Rectal smooth muscle tissue (tissue), 1 donor: ENCODE data around the gene SLBP.

Experiments
- H3K27ac ChIP-seq: one replicate; pipeline ENCODE4 v1.7.0; 2013; ENCODE audit warnings: low read depth, low read length, inconsistent platforms
- H3K27me3 ChIP-seq: one replicate; pipeline ENCODE4 v1.7.0; 2013; ENCODE audit warnings: low read length; ENCODE audit not compliant: control insufficient read depth, insufficient read depth
- H3K36me3 ChIP-seq: one replicate; pipeline ENCODE4 v1.7.0; 2013; ENCODE audit warnings: low read length; ENCODE audit not compliant: control insufficient read depth, insufficient read depth
- H3K4me1 ChIP-seq: one replicate; pipeline ENCODE4 v1.7.0; 2013; ENCODE audit warnings: low read length; ENCODE audit not compliant: control insufficient read depth, insufficient read depth
- H3K4me3 ChIP-seq: one replicate; pipeline ENCODE4 v1.7.0; 2013; ENCODE audit warnings: low read length
- H3K9ac ChIP-seq: one replicate; pipeline ENCODE4 v1.7.0; 2013; ENCODE audit warnings: low read length

Gene SLBP

DNA sequence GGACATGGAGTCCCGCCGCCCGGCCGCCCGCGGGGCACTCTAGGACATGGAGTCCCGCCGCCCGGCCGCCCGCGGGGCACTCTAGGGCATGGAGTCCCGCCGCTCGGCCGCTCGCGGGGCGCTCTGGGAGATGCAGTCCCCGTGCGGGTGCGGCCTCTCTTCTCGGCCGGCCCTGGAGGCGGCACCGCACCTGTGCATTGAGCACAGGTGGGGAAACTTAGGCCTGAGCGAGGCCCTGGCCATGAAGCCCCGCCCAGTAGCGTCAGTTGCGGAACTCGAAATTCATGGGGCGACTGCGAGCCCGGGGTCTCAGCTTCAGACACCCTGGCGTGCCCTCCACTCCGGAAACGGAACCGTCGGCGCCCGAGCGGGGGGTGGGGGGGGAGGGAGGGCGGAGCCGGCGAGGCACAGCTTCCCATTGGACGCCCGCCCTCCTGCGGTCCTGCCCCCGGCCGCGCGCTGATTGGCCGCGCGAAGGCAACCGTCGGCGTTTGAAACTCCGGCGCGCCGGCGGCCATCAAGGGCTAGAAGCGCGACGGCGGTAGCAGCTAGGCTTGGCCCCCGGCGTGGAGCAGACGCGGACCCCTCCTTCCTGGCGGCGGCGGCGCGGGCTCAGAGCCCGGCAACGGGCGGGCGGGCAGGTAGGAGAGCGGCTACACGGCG is 9.0 kb upstream of the SLBP start, which contains the start of the genes TACC3 and TMEM129:
TACC3 (plus strand) TSS at position 519 of the 663 bp plus-strand sequence. CDS start 1,901 bp downstream, outside the sequence.
TMEM129 (minus strand) TSS at position 321 of the 663 bp plus-strand sequence. CDS start 486 bp downstream, outside the sequence.
- H3K36me3 ChIP-seq = peaks cover 12% of the 10 kb centered on the region
- H3K4me3 ChIP-seq = peak within 1 kb of the TSS; percentile 83
- H3K27me3 ChIP-seq = no peaks in the 10 kb centered on the region
- peaks cover 9% of the 10 kb centered on the region for H3K4me1 ChIP-seq
- peak within 1 kb of the TSS; percentile 97 for H3K9ac ChIP-seq
- peak within 1 kb of the TSS; percentile 93 for H3K27ac ChIP-seq

DNA sequence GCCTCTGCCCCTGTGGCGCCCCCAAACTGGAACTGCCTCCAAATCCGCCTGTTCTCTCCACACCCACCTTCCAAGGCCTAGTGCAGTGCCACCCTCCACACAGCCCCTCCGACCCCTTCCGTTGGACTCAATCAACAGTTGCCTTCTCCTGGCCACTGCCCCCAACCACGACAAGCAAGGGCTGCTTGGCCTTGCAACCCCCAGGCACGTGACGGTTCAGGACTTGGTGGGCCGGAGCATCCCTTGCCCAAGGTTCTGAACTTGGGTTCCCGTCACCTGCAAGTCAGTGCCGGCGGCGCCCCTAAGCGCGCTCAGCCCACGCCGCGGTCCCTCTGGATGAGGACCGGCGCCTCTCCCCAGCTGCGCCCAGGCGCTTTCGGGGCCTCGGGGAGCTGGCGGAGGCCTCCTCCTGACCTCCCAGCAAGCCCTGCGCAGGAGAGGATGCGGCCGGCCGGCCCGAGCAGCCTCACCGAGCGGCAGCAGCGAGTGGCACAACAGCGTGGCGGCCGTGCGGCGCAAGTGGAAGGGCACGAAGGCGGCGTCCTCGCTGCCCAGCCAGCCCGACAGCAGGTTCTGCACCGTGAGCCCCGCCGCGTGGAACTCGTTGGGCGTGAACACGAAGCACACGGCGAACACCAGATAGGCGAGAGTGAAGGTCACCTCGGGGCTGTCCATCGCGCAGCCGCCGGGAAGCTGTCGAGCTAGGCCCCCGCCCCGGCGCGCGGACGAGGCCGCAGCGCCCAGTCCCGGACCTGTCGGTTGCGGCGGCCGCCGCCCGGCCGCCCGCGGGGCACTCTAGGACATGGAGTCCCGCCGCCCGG is 8.3 kb upstream of the SLBP start:
- Histone ChIP-seq H3K9ac (peak overlapping the region; percentile 97), H3K36me3 (peaks cover 12% of the 10 kb centered on the region), H3K27ac (peak overlapping the region; percentile 93), H3K4me1 (peaks cover 9% of the 10 kb centered on the region), H3K27me3 (no peaks in the 10 kb centered on the region), H3K4me3 (peak overlapping the region; percentile 83)

DNA sequence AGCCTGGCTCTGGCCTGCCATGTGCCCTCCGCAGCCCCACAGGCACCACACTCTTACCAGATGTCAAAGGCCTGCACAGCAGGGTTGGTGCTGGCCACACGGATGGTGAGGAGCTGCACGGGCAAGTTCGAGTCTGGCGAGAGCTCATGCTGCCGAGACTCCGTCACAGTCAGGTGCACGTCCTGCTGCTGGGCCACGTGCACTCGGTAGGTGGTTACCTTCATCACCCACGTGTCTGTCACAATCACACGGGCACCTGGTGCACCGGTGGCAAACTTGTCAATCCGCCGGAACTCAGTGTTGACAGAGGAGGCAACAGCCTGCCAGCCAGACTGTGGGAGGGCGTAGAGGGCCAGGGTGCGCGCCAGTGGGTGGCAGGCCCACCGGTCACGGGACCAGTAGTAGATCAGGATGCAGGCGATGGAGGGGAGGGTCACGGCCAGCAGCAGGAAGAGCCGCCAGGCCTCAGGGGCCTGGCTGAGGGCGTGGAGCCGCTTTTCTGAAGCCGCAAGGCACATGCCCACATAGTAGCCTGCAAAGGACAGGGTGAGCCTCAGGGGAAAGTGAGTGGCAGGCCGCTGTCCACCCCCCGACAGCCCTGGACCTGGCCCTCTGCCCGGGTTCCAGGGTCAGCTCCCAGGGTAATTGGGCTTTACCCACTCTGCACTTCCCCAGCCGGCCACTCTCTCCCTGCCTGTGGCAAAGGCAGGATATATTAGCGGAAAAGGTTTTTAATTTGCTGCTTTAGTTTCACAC is 6.2 kb upstream of the SLBP start:
- Histone ChIP-seq H3K4me3 (no peak overlapping the region), H3K4me1 (peaks cover 9% of the 10 kb centered on the region), H3K9ac (no peak overlapping the region), H3K27me3 (no peaks in the 10 kb centered on the region), H3K36me3 (peaks cover 12% of the 10 kb centered on the region), H3K27ac (no peak overlapping the region)

DNA sequence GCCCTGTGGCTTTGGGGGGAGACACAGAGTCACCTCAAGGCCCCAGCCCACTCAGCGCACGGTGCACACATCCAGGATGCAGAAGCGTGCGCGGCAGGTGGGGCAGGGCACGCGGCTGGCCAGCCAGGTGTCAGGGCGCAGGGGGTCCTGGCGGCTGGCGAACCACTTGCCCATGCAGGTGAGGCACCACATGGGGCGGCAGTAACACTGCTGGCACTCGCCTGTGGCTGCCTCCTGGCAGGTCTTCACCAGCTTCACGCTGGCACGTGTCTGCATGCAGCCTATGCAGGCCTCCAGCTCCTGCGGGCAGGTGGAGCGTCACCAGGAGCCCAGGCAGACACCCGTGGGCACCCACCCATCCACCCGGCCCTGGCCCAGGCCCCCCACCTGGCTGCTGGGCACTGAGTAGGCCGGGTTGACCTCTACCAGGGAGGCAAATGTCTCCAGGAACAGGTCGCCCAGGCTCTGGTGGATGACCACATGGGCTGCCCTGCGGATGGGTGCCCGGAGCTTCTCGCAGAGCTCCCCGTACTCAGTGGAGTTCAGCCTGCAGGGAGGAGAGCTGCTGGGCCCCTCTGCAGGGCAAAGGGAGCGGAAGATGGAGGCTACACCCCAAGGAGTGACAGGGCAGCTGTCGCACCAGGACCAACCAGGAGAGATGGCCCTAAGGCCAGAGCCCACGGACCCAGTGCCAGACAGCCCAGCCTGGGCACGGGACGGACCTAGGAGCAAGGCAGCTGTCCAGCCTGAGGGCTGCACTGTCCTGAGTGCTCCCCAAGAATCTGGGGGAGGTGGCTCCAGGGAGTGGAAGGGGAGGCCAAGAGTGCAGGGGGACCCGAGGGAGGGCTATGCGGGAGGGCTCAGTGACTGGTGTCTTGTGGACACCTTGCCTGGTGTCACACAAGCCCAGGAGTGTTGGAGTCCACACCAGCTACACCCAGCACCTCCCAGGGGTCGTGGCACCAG is 5.3 kb upstream of the SLBP start:
- Histone ChIP-seq H3K27ac (no peak overlapping the region), H3K4me1 (peaks cover 9% of the 10 kb centered on the region)

DNA sequence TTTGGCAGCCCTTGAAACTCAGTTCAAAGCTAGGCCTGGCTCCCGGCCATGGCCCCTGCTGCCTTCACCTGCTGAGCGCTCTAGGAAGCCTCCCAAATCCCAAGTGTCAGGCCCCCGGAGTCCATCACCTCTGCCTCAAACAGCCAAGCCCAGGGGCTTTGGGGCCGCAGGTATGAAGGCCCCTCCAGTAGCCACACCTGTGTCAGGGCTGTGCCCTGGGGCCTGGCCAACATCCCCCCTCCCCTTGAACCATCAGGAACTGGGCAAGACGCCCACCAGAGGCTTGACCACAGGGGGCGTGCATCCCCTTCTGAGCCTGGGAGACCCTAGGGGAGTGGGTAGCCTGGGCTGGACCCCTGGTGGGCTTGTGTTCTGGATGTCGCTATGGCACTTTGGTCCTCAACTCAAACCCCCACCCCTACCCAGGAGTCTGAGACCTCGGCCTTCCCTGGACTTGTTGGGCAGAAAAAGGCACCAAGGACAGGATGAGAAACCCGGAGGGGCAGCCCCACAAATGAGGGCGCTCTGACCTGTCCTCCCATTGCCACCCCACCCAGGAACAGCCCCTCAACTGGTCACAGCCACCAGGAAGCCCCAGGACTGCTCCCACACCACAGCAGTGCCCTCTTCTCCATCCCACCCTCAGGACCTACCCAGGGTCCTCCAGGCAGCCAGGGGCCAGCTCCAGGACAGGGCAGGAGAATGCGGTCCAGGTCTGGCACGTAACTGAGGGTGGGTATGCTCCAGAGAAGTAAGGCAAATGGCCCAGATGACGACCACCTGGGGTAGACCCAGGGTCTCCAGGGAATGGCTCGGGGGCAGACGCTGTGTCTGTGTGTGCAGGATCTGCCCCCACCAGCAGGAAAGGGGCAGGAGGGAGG is 4.2 kb upstream of the SLBP start:
- no peak overlapping the region for H3K9ac ChIP-seq
- H3K36me3 ChIP-seq = peaks cover 12% of the 10 kb centered on the region
- H3K4me3 ChIP-seq = no peak overlapping the region
- peaks cover 10% of the 10 kb centered on the region for H3K4me1 ChIP-seq
- H3K27ac ChIP-seq = no peak overlapping the region
- H3K27me3 ChIP-seq = no peaks in the 10 kb centered on the region

More for the DNA sequence above, 5.3 kb upstream of the SLBP start:
- Histone ChIP-seq H3K36me3 (peaks cover 12% of the 10 kb centered on the region), H3K27me3 (no peaks in the 10 kb centered on the region), H3K4me3 (no peak overlapping the region), H3K9ac (no peak overlapping the region)

GRCh38 chr4:1715002-1715758 is 3.1 kb upstream of the SLBP start:
- peaks cover 12% of the 10 kb centered on the region for H3K36me3 ChIP-seq
- H3K27ac ChIP-seq = no peak overlapping the region
- no peaks in the 10 kb centered on the region for H3K27me3 ChIP-seq
- H3K9ac ChIP-seq = no peak overlapping the region
- H3K4me1 ChIP-seq = peaks cover 14% of the 10 kb centered on the region
- no peak overlapping the region for H3K4me3 ChIP-seq

- Histone ChIP-seq H3K4me3 (no peak overlapping the region), H3K27ac (no peak overlapping the region), H3K9ac (no peak overlapping the region), H3K27me3 (no peaks in the 10 kb centered on the region), H3K4me1 (peaks cover 7% of the 10 kb centered on the region), H3K36me3 (peaks cover 14% of the 10 kb centered on the region)
Measured at GRCh38 chr4:1714303-1715001, 2.3 kb upstream of the SLBP start.

DNA sequence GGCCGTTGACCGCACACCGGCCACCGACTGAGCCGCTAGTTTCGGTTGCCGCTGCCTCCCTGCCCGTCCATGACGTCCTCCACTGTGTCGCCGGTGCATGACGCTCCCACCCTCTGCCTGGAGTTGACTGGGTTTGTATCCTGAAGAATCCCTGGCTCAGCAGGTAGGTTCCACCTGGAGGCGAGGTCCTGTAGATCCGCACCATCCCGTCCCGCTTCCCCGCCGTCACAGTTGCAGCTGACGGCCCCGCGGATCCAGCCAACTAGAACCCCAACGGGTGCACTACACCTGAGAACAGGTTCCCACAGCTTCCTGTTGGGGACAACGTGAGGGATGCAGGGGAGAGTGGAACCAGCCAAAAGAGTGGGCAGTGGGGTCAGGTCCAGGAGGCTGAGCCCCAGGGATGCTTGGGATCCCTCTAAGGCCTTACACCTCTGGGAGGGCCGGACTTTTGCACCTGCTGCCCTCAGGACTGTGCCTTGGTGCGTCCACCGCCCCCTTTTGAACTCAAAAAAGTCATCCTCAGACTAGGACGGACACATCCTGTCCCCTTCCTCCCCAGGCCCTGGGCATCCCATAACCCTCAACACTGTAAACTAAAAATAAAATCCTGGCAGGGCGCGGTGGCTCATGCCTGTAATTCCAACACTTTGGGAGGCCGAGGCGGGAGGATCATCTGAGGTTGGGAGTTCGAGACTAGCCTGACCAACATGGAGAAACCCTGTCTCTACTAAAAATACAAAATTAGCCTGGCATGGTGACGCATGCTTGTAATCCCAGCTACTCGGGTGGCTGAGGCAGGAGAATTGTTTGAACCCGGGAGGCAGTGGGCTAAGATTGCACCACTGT is 1.1 kb upstream of the SLBP start:
- Histone ChIP-seq H3K27me3 (no peaks in the 10 kb centered on the region), H3K4me3 (peak overlapping the region; percentile 94), H3K4me1 (peaks cover 6% of the 10 kb centered on the region), H3K36me3 (peaks cover 10% of the 10 kb centered on the region), H3K27ac (peak overlapping the region; percentile 97), H3K9ac (peak overlapping the region; percentile 68)

DNA sequence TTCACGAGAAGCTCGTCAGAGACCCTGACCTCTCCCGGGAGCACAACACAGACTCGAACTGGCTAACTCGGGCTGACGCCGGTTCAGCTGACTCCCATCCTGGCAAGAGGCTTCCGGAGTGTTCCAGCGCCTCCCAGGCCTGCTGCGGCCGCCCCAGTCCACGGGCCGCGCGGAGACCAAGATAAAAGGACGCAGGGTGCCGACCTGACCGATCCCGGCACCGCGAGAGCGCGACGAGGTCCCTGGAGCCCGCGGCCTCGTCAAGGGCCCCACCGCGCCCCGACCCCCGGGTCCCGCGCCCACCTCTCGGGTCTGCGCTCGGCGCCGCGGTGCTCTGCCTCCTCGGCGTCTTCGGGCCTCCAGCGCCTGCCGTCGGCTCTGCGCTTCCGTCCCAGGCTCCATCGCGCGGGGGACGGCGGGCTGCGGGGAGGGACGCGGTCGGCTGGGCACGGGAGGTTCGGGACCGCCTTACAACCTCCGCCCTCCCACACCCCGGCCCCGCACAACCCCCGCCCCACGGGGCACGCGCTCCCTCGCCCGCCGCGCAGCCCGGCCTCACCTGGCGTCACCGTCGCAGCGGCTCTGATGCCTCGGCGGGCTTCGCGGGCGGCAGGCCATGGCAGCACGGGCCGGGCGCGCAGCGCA is 426 bp downstream of the SLBP start:
- H3K9ac ChIP-seq = peak overlapping the region; percentile 95
- H3K27me3 ChIP-seq = no peaks in the 10 kb centered on the region
- H3K4me1 ChIP-seq = peaks cover 6% of the 10 kb centered on the region
- peaks cover 3% of the 10 kb centered on the region for H3K36me3 ChIP-seq
- H3K4me3 ChIP-seq = peak overlapping the region; percentile 94
- peak overlapping the region; percentile 97 for H3K27ac ChIP-seq
